ENCODE measurements around the gene DCUN1D1. TPM values are rescaled to one million over a fixed set of nuclear protein-coding genes. Genes with fewer than 3 reads are reported as not detected.
A peak's percentile ranks its signal among the peaks of the same experiment; 100 is the strongest.

DCUN1D1 gene
- total RNA-seq, 1 donor from 2014 or later = 54.4 TPM

DNA sequence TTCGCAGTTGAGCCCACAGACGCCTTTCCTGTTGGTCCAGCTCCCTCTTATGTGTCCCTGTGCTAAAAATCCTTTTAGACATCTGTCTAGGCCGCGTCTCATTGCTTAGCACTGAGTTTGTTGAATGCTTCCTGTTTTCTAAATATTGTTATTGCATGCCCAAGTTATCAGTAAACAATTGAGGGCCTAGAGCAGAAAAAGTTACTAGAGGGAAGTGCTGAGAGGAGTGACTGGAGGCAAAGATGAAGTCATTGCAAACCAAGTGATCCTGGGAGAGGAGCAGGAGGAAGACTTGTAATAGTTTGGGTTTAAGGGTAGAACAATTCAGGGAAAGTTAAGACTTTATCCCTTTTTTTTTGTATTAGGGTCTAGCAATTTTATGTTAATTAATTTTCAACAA lies 88.1 kb downstream of the DCUN1D1 start:
- no peaks in the 10 kb centered on the region for H3K27me3 Mint-ChIP-seq
- H3K27ac Mint-ChIP-seq = peak overlapping the region; percentile 6
- H3K9me3 Mint-ChIP-seq = no peaks in the 10 kb centered on the region

DNA sequence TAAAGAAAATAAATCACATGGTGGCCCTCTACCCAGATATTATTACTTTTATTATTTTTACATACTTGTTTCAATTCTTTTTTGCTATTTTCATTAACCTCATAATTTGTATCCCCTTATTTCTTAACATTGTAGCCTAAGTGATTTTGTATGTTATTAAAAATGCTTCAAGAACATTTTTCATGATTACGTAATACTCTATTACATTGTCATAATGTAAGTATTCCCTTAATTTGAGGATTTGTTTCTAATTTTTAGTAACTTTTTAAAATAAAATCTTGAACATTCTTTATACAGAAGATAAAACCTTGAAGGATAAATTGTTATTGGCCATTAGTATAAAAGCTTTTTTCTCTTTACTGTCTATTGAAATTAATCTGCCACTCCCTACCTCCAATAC lies 89.0 kb downstream of the DCUN1D1 start:
- H3K36me3 Mint-ChIP-seq = peaks cover 35% of the 10 kb centered on the region
- no peak for DNase-seq (ENCODE audit: extremely low spot score, unreplicated experiment)
- TF ChIP-seq, protein P1, sequence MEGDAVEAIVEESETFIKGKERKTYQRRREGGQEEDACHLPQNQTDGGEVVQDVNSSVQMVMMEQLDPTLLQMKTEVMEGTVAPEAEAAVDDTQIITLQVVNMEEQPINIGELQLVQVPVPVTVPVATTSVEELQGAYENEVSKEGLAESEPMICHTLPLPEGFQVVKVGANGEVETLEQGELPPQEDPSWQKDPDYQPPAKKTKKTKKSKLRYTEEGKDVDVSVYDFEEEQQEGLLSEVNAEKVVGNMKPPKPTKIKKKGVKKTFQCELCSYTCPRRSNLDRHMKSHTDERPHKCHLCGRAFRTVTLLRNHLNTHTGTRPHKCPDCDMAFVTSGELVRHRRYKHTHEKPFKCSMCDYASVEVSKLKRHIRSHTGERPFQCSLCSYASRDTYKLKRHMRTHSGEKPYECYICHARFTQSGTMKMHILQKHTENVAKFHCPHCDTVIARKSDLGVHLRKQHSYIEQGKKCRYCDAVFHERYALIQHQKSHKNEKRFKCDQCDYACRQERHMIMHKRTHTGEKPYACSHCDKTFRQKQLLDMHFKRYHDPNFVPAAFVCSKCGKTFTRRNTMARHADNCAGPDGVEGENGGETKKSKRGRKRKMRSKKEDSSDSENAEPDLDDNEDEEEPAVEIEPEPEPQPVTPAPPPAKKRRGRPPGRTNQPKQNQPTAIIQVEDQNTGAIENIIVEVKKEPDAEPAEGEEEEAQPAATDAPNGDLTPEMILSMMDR (conservative IDR thresholded peaks at IDR 0.05) = no peak
- H3K27me3 Mint-ChIP-seq = no peaks in the 10 kb centered on the region
- no peaks in the 10 kb centered on the region for H3K9me3 Mint-ChIP-seq
- no peak overlapping the region for H3K4me3 Mint-ChIP-seq
- H3K27ac Mint-ChIP-seq = no peak overlapping the region
- H3K4me1 Mint-ChIP-seq (ENCODE audit: unreplicated experiment) = no peaks in the 10 kb centered on the region

More for the DNA sequence above, 88.1 kb downstream of the DCUN1D1 start:
- TF ChIP-seq, protein P1 (conservative IDR thresholded peaks at IDR 0.05) = no peak
- no peak overlapping the region for H3K4me3 Mint-ChIP-seq
- H3K36me3 Mint-ChIP-seq = peaks cover 32% of the 10 kb centered on the region
- no peaks in the 10 kb centered on the region for H3K4me1 Mint-ChIP-seq (ENCODE audit: unreplicated experiment)
- no peak for DNase-seq (ENCODE audit: extremely low spot score, unreplicated experiment)

DNA sequence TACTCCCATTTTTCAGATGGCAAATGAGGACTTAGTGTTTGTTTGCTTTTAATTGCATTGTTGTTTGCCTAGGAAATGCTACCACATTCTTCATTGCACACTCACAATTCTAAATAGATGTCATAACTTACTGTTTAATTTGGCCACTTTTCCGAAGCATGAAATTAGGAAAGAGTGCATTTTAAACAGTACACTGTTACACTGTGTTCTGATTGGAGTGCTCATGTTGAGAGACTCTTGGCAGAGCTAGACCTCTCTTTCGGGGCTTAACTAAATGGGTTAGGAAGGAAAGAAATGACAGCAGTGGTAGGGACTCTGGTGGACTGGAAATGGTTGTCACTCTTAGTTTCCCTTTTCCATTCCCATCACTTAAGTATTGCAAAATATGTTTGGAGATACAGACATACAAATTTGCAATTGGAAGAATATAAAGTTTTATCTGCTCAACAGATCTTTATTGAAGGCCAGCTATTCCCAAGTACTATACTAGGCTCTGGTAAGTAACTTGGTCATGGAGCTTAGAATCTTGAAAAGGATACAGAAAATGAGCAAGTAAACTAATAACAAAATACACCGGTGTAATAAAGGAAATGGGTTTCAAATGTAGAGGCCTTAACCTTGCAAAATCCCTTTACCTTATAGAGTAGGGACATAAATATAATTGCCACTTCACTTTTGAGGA lies 90.2 kb downstream of the DCUN1D1 start:
- no peak for DNase-seq (ENCODE audit: extremely low spot score, unreplicated experiment)
- no peaks in the 10 kb centered on the region for H3K27me3 Mint-ChIP-seq
- TF ChIP-seq, protein P1 (conservative IDR thresholded peaks at IDR 0.05) = no peak
- H3K9me3 Mint-ChIP-seq = no peaks in the 10 kb centered on the region
- H3K36me3 Mint-ChIP-seq = peaks cover 32% of the 10 kb centered on the region
- H3K27ac Mint-ChIP-seq = no peak overlapping the region
- H3K4me1 Mint-ChIP-seq (ENCODE audit: unreplicated experiment) = no peaks in the 10 kb centered on the region
- no peak overlapping the region for H3K4me3 Mint-ChIP-seq

Other genes with a start within 250 kb of the DCUN1D1 start
- 73.4 and 92.5 TPM in 2 replicates for gene ATP11B, start 187.0 kb downstream of the DCUN1D1 start, total RNA-seq (ENCODE audit: low replicate concordance)
- 40.9 and 58.1 TPM in 2 replicates for gene MCCC1, start 119.0 kb upstream of the DCUN1D1 start, total RNA-seq (ENCODE audit: low replicate concordance)
- 6.9 and 22.1 TPM in 2 replicates for gene LAMP3, start 182.2 kb upstream of the DCUN1D1 start, total RNA-seq (ENCODE audit: low replicate concordance)

All from type B pancreatic cell (in vitro differentiated cells).